Astrocyte (in vitro differentiated cells and primary cell): ENCODE data around the gene DHRS3.

Experiments
- CTCF ChIP-seq: IDR thresholded peaks from 2 replicates; pipeline ENCODE4 v1.5.1; 2011; ENCODE audit warnings: low read depth, mild to moderate bottlenecking, inconsistent platforms, low read length, moderate library complexity; ENCODE audit not compliant: insufficient read depth
- EZH2 ChIP-seq: IDR thresholded peaks from 2 replicates; pipeline ENCODE4 v1.6.1; 2012; ENCODE audit warnings: mild to moderate bottlenecking, low read length, inconsistent platforms; ENCODE audit not compliant: insufficient read depth

GRCh38 chr1:12567288-12567819 is 50.7 kb downstream of the DHRS3 start:
- TF ChIP-seq CTCF (no peak), EZH2 (no peak)
